ENCODE data around the gene OLFML2B. TPM values are rescaled to one million over a fixed set of nuclear protein-coding genes. Genes with fewer than 3 reads are reported as not detected.

Gene OLFML2B
- total and polyA plus RNA-seq, 2 of the 13 experiments (the other 11 are each of a cell fraction or from before 2014, with no cell fraction given), result not detected

DNA sequence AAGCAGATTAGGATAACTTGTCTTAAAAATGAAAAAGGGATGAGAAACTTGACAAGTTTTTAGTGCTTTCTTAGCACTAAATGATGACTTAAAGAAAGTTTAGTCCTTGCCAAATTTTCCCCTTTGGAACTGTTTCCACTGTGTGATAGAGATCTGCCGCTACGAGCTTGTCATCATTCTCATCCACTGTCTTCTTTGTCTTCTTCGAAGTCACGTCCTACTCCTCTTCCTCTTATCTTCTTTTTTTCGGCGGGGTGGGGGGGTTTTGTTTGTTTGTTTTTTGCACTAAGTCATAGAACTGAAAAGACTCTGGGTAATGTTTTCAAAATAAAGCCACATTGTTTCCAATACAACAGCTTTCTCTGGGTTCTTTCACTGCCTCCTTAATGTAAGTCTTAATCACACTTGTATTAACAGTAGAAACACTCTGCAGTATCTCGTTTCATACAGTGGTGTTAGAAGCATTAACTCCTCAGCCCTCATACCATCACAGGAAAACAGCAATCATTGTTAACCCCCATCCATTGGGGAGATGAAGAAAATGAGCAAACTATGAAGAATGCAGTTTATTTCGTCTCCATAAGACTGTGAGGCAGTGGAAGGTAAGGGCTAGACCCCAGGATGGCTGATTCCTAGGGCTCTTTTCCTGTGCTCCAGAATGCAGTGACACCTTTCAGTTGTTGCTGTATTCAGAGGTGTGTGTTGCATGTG is 81.8 kb downstream of the OLFML2B start:
- peaks cover 11% of the 10 kb centered on the region for H3K4me1 ChIP-seq (ENCODE audit: insufficient read depth, low read length)
- in situ Hi-C loops (cut with HindIII; ENCODE audit: extremely low pct_ligation_motif_present, low pct_unique_long_range_greater_than_20kb) (no loop called here), intact Hi-C loops (cut with micrococcal nuclease; ENCODE audit: unreplicated experiment) (loop anchor here (10.0 kb wide), 1 partner anchor 77 kb away; no protein-coding TSS in a partner anchor)
- H2AFZ ChIP-seq (ENCODE audit: low read length), result no peak overlapping the region
- H3K9me3 ChIP-seq (ENCODE audit: low read length), result no peaks in the 10 kb centered on the region
- POLR2A ChIA-PET, result no interaction called here
- FAIRE-seq (no peak), DNase-seq (ENCODE audit: low spot score) (no peak), ATAC-seq (no peak)
- CTCF ChIA-PET (ENCODE audit: low intra/inter-chr PET ratio, low total read pairs), result no interaction called here
- no peak overlapping the region for H3K4me3 ChIP-seq (replicated peaks in 1 of 3; ENCODE audit: insufficient read depth in 1 of 3, low read depth in 2 of 3, low read length in 3 of 3)
- no peak overlapping the region for H3K4me2 ChIP-seq (ENCODE audit: low read depth, low read length)
- WGBS (ENCODE audit: low lambda C conversion rate), result 94% methylated on average over 8 of the region's 8 CpGs
- H4K20me1 ChIP-seq (ENCODE audit: insufficient read depth, low read length), result no peaks in the 10 kb centered on the region
- BruUV-seq (replicated peaks), result no TSS peak
- no peaks in the 10 kb centered on the region for H3K27me3 ChIP-seq (ENCODE audit: control insufficient read depth in 1 of 2, insufficient read depth in 2 of 2, low read length in 2 of 2)
- peaks cover 5 to 6% of the 10 kb centered on the region in 2 experiments; a peak in 4 of 5 replicates for H3K36me3 ChIP-seq (replicated peaks in 1 of 2; ENCODE audit: control insufficient read depth in 1 of 2, insufficient read depth in 2 of 2, low read length in 2 of 2)
- no peaks in the 10 kb centered on the region for H3K79me2 ChIP-seq (ENCODE audit: insufficient read depth, low read length)
- TF ChIP-seq, protein P1, sequence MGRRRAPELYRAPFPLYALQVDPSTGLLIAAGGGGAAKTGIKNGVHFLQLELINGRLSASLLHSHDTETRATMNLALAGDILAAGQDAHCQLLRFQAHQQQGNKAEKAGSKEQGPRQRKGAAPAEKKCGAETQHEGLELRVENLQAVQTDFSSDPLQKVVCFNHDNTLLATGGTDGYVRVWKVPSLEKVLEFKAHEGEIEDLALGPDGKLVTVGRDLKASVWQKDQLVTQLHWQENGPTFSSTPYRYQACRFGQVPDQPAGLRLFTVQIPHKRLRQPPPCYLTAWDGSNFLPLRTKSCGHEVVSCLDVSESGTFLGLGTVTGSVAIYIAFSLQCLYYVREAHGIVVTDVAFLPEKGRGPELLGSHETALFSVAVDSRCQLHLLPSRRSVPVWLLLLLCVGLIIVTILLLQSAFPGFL (CRISPR knock-in tag; IDR thresholded peaks at IDR 0.05), result no peak
- TF ChIP-seq ZNF414 (CRISPR knock-in tag; IDR thresholded peaks at IDR 0.05), result no peak
- no peak for TF ChIP-seq ZNF678 (CRISPR knock-in tag; IDR thresholded peaks at IDR 0.05)
- TF ChIP-seq REPIN1 (CRISPR knock-in tag; IDR thresholded peaks at IDR 0.05; ENCODE audit: borderline replicate concordance, low read depth), result no peak
- no peak for TF ChIP-seq ZNF740 (CRISPR knock-in tag; IDR thresholded peaks at IDR 0.05)
- no peak for TF ChIP-seq NFRKB (IDR thresholded peaks at IDR 0.05)
- TF ChIP-seq EEA1 (CRISPR knock-in tag; IDR thresholded peaks at IDR 0.05; ENCODE audit: borderline replicate concordance), result no peak
- no peak for TF ChIP-seq SNAPC4 (CRISPR knock-in tag; IDR thresholded peaks at IDR 0.05)
- no peak for TF ChIP-seq ZNF281 (CRISPR knock-in tag; IDR thresholded peaks at IDR 0.05; ENCODE audit: borderline replicate concordance)
- no peak for TF ChIP-seq JDP2 (CRISPR knock-in tag; IDR thresholded peaks at IDR 0.05; ENCODE audit: borderline replicate concordance)
- TF ChIP-seq TARDBP (CRISPR knock-in tag; IDR thresholded peaks at IDR 0.05), result no peak
- H3K9ac ChIP-seq (ENCODE audit: insufficient read depth, low read depth, low read length), result no peak overlapping the region
- no peak overlapping the region for H3K27ac ChIP-seq (ENCODE audit: extremely low read length, insufficient read depth, low read length)
